Gastrocnemius medialis (tissue), 4 donors: ENCODE results near the gene EFEMP2. TPM values are rescaled to one million over a fixed set of nuclear protein-coding genes. Genes with fewer than 3 reads are reported as not detected.

Experiments used
- ATAC-seq, 2 donors: fragments of 150-250 bp; one replicate each; pipeline ENCODE4 v1.9.1; 2016
- DNase-seq, 2 donors: peaks; one replicate each; pipeline ENCODE4 v3.0.0-alpha.2; 2019
- H3K27ac ChIP-seq, 4 donors: fragments of 200-600 bp; sonication (generic); 1 replicate in 1 of 4; 2 replicates in 3 of 4; pipeline ENCODE4 v1.5.1; 2016 to 2018; ENCODE audit warnings: mild to moderate bottlenecking in 2 of 4, moderate library complexity in 1 of 4
- H3K27me3 ChIP-seq, 3 donors: fragments of 200-600 bp; sonication (generic) in 2 of 3; 1 replicate in 1 of 3; 2 replicates in 2 of 3; pipeline versions ENCODE4 v1.5.1 to v1.6.0; 2016 to 2019; ENCODE audit warnings: mild to moderate bottlenecking in 1 of 3, moderate library complexity in 1 of 3
- H3K36me3 ChIP-seq, 2 donors: fragments of 200-600 bp; sonication (generic) in 1 of 2; one replicate each; pipeline ENCODE4 v1.5.1; 2017 to 2018
- H3K4me1 ChIP-seq, 2 donors: fragments of 200-600 bp; sonication (generic) in 1 of 2; one replicate each; pipeline ENCODE4 v1.5.1; 2016 to 2017; ENCODE audit warnings: mild to moderate bottlenecking in 2 of 2
- H3K4me3 ChIP-seq, 4 donors: fragments of 200-600 bp; sonication (generic) in 3 of 4; 1 replicate in 1 of 4; 2 replicates in 3 of 4; pipeline ENCODE4 v1.5.1; 2016 to 2019; ENCODE audit warnings: mild to moderate bottlenecking in 2 of 4
- H3K9me3 ChIP-seq, 3 donors: fragments of 200-600 bp; sonication (generic) in 2 of 3; 1 replicate in 1 of 3; 2 replicates in 2 of 3; pipeline ENCODE4 v1.5.1; 2016 to 2019
- CTCF ChIP-seq, 5 experiments: fragments of 450-650 bp in 3 of 5; fragments of 200-600 bp in 2 of 5; sonication (generic) in 2 of 5; IDR thresholded peaks in 4 of 5; conservative IDR thresholded peaks in 1 of 5; 1 replicate in 4 of 5; 2 replicates in 1 of 5; pipeline ENCODE4 v1.5.1; 2016 to 2019; ENCODE audit warnings: antibody characterized with exemption in 5 of 5, mild to moderate bottlenecking in 3 of 5, moderate library complexity in 3 of 5
- POLR2A ChIP-seq, 2 donors: fragments of 450-650 bp; IDR thresholded peaks; one replicate each; pipeline ENCODE4 v1.6.1; 2017; ENCODE audit warnings: antibody characterized with exemption in 2 of 2, mild to moderate bottlenecking in 2 of 2, moderate library complexity in 2 of 2
- in situ Hi-C, 4 donors: fragments of 200-750 bp; cut with MboI; loops; one replicate each; pipeline versions ENCODE4 v1.15.0 to v1.8.0; 2017; ENCODE audit warnings: low sequenced_read_pairs in 4 of 4
- intact Hi-C: fragments of 100-400 bp; cut with DNase I; formaldehyde crosslinking; loops from one replicate; pipeline ENCODE4 v1.15.1; 2023; ENCODE audit warnings: low total_unique reads
- total RNA-seq, 4 donors: library from RNA; depleted of rRNA; stranded (reverse); fragments of >200 nt; gene quantifications; one replicate each; pipeline versions ENCODE4 v1.1.0 to v1.2.3, GENCODE V29; 2016

Gene EFEMP2
- total RNA-seq, 4 donors from 2014 or later: 20.6 to 24.1 (median 22.9) TPM

DNA sequence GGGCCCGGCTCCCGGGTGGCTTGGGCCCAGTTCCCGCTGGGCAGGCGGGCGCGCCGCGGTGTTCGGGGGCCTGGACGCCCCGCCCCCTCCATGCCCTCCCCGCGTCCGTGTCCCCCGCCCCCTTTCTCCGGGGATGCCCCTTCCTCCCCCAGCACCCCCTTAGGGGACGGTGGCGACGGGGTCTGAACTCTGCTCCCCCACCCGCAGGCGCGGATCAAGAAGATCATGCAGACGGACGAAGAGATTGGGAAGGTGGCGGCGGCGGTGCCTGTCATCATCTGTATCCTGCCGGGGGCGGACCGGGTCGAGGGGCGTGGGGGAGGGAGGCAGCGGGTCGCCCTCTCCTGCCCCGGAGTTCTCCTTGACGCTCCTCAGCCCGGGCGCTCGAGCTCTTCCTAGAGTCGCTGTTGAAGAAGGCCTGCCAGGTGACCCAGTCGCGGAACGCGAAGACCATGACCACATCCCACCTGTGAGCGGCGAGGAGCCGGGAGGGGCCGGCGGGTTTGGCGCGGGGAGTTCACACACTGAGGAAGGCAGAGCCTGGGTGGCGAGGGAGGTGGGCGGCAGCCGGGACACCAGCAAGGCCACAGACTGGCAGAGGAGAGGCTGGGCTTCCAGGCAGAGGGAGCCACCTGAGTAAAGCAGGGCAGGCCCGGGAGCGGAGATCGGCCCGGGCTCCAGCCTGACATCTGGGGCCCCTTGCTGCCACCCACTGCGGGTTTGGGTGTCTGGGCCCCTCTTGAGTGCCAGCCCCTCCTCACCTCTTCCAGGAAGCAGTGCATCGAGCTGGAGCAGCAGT lies 47.2 kb upstream of the EFEMP2 start:
- H3K9me3 ChIP-seq: no peaks in the 10 kb centered on the region
- H3K36me3 ChIP-seq: peaks cover 0 to 26% of the 10 kb centered on the region in 2 donors
- in situ Hi-C loops: no loop called here
- intact Hi-C loops: loop anchor here (1.0 to 10.0 kb wide), 12 partner anchors 31 to 907 kb away; partner anchors contain the start of genes ARL2, BANF1, EIF1AD and FIBP
- H3K4me1 ChIP-seq: peaks cover 43 to 46% of the 10 kb centered on the region in 2 donors
- no peak for TF ChIP-seq POLR2A (IDR thresholded peaks at IDR 0.05)
- TF ChIP-seq CTCF (IDR thresholded peaks at IDR 0.05 in 4 of 5, conservative IDR thresholded peaks at IDR 0.05 in 1 of 5): no peak
- H3K4me3 ChIP-seq: peak overlapping the region; percentile 77 to 93 (median 84)
- H3K27ac ChIP-seq: peak overlapping the region; percentile 80 to 93 (median 86)
- DNase-seq (peak in 1 of 2 donors; percentile 23), ATAC-seq (peak; percentile 13 to 22)
- no peaks in the 10 kb centered on the region for H3K27me3 ChIP-seq

GRCh38 chr11:65919141-65919572 lies 46.6 kb upstream of the EFEMP2 start, which contains the start of gene DRAP1:
TSS of gene DRAP1 (plus strand) at chr11:65919426. CDS start at chr11:65919502, 76 bp downstream.
- Histone ChIP-seq H3K9me3 (no peaks in the 10 kb centered on the region), H3K36me3 (peaks cover 0 to 26% of the 10 kb centered on the region in 2 donors), H3K27ac (peak within 1 kb of the TSS; percentile 86 to 98 (median 94)), H3K4me1 (peaks cover 47 to 49% of the 10 kb centered on the region in 2 donors), H3K4me3 (peak within 1 kb of the TSS; percentile 77 to 95 (median 92)), H3K27me3 (no peaks in the 10 kb centered on the region)
- TF ChIP-seq POLR2A (IDR thresholded peaks at IDR 0.05) (peak; percentile 83 to 84), CTCF (IDR thresholded peaks at IDR 0.05 in 4 of 5, conservative IDR thresholded peaks at IDR 0.05 in 1 of 5) (peak in 3 of 5 experiments; percentile 9 to 46 (median 37))
- ATAC-seq (peak; percentile 66 to 75), DNase-seq (peak; percentile 99)
- intact Hi-C loops (loop anchor here (1.0 to 10.0 kb wide), 12 partner anchors 31 to 907 kb away; partner anchors contain the start of genes ARL2, BANF1, EIF1AD and FIBP), in situ Hi-C loops (no loop called here)

GRCh38 chr11:65918211-65919140 lies 45.9 kb upstream of the EFEMP2 start, which contains the start of gene C11orf68:
TSS of gene C11orf68 (minus strand) at chr11:65919062. CDS start at chr11:65919031, 31 bp downstream.
- DNase-seq: peak in 1 of 2 donors; percentile 46

More at GRCh38 chr11:65918211-65919140, 45.9 kb upstream of the EFEMP2 start, which contains the start of gene C11orf68:
- Histone ChIP-seq H3K27ac (peak within 1 kb of the TSS; percentile 86 to 98 (median 94)), H3K36me3 (peaks cover 0 to 26% of the 10 kb centered on the region in 2 donors), H3K9me3 (no peaks in the 10 kb centered on the region), H3K4me3 (peak within 1 kb of the TSS; percentile 77 to 95 (median 92)), H3K4me1 (peaks cover 47 to 49% of the 10 kb centered on the region in 2 donors), H3K27me3 (no peaks in the 10 kb centered on the region)
- TF ChIP-seq CTCF (IDR thresholded peaks at IDR 0.05 in 4 of 5, conservative IDR thresholded peaks at IDR 0.05 in 1 of 5) (peak in 1 of 5 experiments; percentile 8), POLR2A (IDR thresholded peaks at IDR 0.05) (peak; percentile 74 to 81)
- intact Hi-C loops: loop anchor here (1.0 to 10.0 kb wide), 12 partner anchors 30 to 906 kb away; partner anchors contain the start of genes ARL2, BANF1, EIF1AD and FIBP
- in situ Hi-C loops: no loop called here
- ATAC-seq: peak; percentile 57 to 61
